Activated naive CD4-positive, alpha-beta T cell treated with anti-CD3 and anti-CD28 coated beads for 36 hours (primary cell): Measurements from ENCODE around the gene SAP30BP. TPM values are rescaled to one million over a fixed set of nuclear protein-coding genes. Genes with fewer than 3 reads are reported as not detected.

Source experiments
- CTCF ChIA-PET: fragments of 350-600 bp; sonication (Branson Sonifier 250); formaldehyde crosslinking; loops from one replicate; lab custom pipeline; 2021; ENCODE audit warnings: antibody characterized with exemption; lab: Charles Lee
- DNase-seq: peaks from one replicate; pipeline ENCODE4 v3.0.0-alpha.2; 2020
- H3K27ac Mint-ChIP-seq: one replicate; pipeline ENCODE4 v1.8.0; 2021; ENCODE audit warnings: mild to moderate bottlenecking, mixed read lengths
- H3K27me3 Mint-ChIP-seq: one replicate; pipeline ENCODE4 v1.8.0; 2021; ENCODE audit warnings: low read depth, mixed read lengths
- H3K36me3 Mint-ChIP-seq: one replicate; pipeline ENCODE4 v1.8.0; 2021; ENCODE audit warnings: low read depth, mixed read lengths
- H3K4me1 Mint-ChIP-seq: one replicate; pipeline ENCODE4 v1.8.0; 2021; ENCODE audit warnings: low read depth, mixed read lengths
- H3K4me3 Mint-ChIP-seq: one replicate; pipeline ENCODE4 v1.8.0; 2021; ENCODE audit warnings: mild to moderate bottlenecking, moderate library complexity, mixed read lengths
- H3K9me3 Mint-ChIP-seq: one replicate; pipeline ENCODE4 v1.8.0; 2021; ENCODE audit warnings: mixed read lengths
- intact Hi-C: fragments of 100-400 bp; cut with micrococcal nuclease; formaldehyde crosslinking; loops from one replicate; pipeline ENCODE4 v1.15.1; 2023
- total RNA-seq, 2 experiments: library from RNA; stranded (reverse); gene quantifications; one replicate each; pipeline ENCODE4 v1.2.3, GENCODE V29; 2021

Gene SAP30BP
- total RNA-seq, 2 experiments from 2014 or later, result 68.3 TPM

DNA sequence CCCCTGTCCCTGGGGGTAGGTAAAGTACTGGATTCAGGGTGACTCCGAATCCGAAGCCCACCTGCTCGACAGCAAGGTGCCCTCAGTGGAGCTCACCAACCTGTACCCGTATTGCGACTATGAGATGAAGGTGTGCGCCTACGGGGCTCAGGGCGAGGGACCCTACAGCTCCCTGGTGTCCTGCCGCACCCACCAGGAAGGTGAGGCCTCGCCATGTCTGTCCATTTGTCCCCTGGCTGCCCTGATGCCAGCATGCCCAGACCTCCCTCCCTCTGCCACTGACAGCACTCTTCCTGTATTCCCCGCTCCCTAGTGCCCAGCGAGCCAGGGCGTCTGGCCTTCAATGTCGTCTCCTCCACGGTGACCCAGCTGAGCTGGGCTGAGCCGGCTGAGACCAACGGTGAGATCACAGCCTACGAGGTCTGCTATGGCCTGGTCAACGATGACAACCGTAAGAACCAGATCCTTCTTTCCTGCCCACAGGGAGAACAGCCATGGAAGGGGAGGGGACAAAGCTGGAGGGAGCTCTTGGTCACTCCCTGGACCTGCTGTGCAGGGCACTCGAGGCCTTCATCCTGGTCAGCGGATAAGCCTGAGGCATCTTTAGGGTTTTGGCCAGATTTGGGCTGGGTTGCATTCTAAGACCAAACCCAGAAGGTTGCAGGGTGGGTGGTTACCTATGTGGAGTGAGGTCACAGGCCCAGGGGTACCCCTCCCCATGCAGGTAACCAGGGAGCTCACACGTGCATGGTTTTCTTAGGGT is 83.7 kb downstream of the SAP30BP start:
- Mint-ChIP-seq H3K4me1 (peaks cover 17% of the 10 kb centered on the region), H3K9me3 (no peaks in the 10 kb centered on the region), H3K27ac (no peak overlapping the region), H3K36me3 (no peaks in the 10 kb centered on the region), H3K27me3 (no peaks in the 10 kb centered on the region), H3K4me3 (no peak overlapping the region)
- intact Hi-C loops, result loop anchor here (1.0 to 10.0 kb wide), 5 partner anchors 150 to 325 kb away; partner anchors contain the start of genes CASKIN2, CDK3, MYO15B and TSEN54
- DNase-seq, result no peak
- CTCF ChIA-PET, result interaction anchor here (0.5 to 8.6 kb wide), 23 partner anchors 8 to 326 kb away, joined by 3 to 166 read pairs (median 4); partner anchors contain the start of genes GALK1, ITGB4 and SMIM5

DNA sequence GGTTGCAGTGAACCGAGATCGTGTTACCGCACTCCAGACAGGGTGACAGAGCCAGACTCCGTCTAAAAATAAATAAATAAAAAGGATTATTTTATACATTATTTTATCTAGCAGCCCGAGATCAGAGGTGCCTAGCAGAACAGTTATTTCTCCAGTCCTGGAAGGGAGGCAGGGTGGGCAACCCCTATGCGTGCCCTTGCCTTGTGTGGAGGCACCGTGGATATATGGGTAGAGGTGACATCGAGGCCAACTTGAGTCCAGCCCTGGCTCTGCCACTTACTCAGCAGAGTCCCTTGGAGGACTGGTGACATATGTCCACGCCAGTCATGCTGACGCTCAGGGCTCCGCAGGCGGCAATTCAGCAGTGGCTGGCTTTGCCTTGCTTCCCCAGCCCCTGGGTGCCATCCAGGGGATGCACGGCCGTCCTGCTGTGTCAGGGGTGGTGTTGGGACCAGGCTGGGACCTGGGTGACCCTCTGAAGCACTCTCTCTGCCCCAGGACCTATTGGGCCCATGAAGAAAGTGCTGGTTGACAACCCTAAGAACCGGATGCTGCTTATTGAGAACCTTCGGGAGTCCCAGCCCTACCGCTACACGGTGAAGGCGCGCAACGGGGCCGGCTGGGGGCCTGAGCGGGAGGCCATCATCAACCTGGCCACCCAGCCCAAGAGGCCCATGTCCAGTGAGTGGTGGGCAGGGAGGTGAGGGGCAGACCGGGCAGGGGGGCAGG is 84.7 kb downstream of the SAP30BP start:
- intact Hi-C loops, result loop anchor here (5.0 to 10.0 kb wide), 3 partner anchors 165 to 253 kb away; partner anchors contain the start of genes CASKIN2, CDK3, MYO15B and TSEN54
- Mint-ChIP-seq H3K9me3 (no peaks in the 10 kb centered on the region), H3K4me3 (no peak overlapping the region), H3K36me3 (no peaks in the 10 kb centered on the region), H3K27ac (no peak overlapping the region), H3K27me3 (no peaks in the 10 kb centered on the region), H3K4me1 (peaks cover 17% of the 10 kb centered on the region)
- CTCF ChIA-PET, result interaction anchor here (0.6 to 8.6 kb wide), 13 partner anchors 12 to 151 kb away, joined by 3 to 166 read pairs (median 13); partner anchors contain the start of genes GALK1 and SMIM5
- no peak for DNase-seq

DNA sequence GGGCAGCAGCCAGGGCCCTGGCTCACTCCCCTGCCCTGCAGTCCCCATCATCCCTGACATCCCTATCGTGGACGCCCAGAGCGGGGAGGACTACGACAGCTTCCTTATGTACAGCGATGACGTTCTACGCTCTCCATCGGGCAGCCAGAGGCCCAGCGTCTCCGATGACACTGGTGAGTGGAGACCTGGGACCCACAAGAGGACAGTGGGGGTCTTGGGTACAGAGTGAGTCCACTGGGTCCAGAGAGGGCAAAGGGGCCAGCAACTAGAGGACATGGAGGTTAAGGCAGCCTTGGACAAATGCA is 85.2 kb downstream of the SAP30BP start:
- H3K9me3 Mint-ChIP-seq, result no peaks in the 10 kb centered on the region
- DNase-seq, result no peak
- no peaks in the 10 kb centered on the region for H3K27me3 Mint-ChIP-seq
- H3K4me3 Mint-ChIP-seq, result no peak overlapping the region
- H3K36me3 Mint-ChIP-seq, result no peaks in the 10 kb centered on the region
- CTCF ChIA-PET, result interaction anchor here (1.3 to 8.6 kb wide), 10 partner anchors 12 to 122 kb away, joined by 4 to 127 read pairs (median 12); partner anchors contain the start of genes GALK1 and SMIM5
- peaks cover 17% of the 10 kb centered on the region for H3K4me1 Mint-ChIP-seq
- no peak overlapping the region for H3K27ac Mint-ChIP-seq
- intact Hi-C loops, result loop anchor here (5.0 to 10.0 kb wide), 3 partner anchors 165 to 252 kb away; partner anchors contain the start of genes CASKIN2, CDK3, MYO15B and TSEN54

DNA sequence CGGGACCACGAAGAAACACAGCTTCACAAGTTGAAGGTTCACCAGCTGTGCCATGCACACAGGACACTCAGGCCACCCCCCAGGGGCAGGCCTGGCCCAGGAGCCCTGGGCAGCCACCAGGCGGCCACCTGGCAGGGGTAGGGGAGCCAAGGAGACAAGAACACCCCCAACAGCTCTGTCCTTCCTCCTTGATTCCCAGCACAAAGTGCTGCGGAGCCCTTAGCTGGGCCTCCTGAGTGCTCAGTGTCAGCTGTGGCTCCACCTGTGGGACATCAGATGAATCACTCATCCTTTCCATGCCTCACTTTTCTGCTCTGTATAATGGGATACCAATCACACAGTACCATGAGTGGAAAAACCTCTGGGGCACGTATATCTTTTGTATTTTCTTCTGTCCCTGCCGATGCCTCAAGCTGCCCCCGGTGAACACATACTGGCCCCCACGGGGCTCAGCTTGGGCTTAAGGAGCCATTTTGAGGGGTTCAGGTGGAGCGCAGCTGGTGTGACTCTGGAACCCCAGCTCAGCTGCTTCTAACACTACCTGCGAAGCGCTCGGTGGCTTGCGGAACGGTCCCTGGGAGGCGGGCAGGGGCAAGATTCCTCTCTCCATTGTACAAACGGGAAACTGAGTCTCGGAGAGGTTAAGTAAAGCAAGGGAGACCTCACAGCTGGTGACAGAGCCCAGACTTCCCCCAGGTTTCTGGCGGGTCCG is 85.8 kb downstream of the SAP30BP start:
- DNase-seq, result no peak
- H3K4me3 Mint-ChIP-seq, result peak overlapping the region; percentile 36
- H3K4me1 Mint-ChIP-seq, result peaks cover 14% of the 10 kb centered on the region
- H3K27ac Mint-ChIP-seq, result no peak overlapping the region
- no peaks in the 10 kb centered on the region for H3K27me3 Mint-ChIP-seq
- H3K36me3 Mint-ChIP-seq, result no peaks in the 10 kb centered on the region
- intact Hi-C loops, result loop anchor here (5.0 to 10.0 kb wide), 3 partner anchors 166 to 252 kb away; partner anchors contain the start of genes CASKIN2, CDK3, MYO15B and TSEN54
- H3K9me3 Mint-ChIP-seq, result no peaks in the 10 kb centered on the region
- CTCF ChIA-PET, result interaction anchor here (0.7 to 8.6 kb wide), 39 partner anchors 11 to 324 kb away, joined by 3 to 127 read pairs (median 4); partner anchors contain the start of genes GALK1, RECQL5 and SMIM5

- CTCF ChIA-PET, result interaction anchor here (0.5 to 8.6 kb wide), 41 partner anchors 10 to 573 kb away, joined by 3 to 127 read pairs (median 4); partner anchors contain the start of genes GALK1, RECQL5 and SMIM5
- H3K36me3 Mint-ChIP-seq, result no peaks in the 10 kb centered on the region
- no peaks in the 10 kb centered on the region for H3K27me3 Mint-ChIP-seq
- H3K9me3 Mint-ChIP-seq, result no peaks in the 10 kb centered on the region
- H3K27ac Mint-ChIP-seq, result no peak overlapping the region
- intact Hi-C loops, result loop anchor here (5.0 to 10.0 kb wide), 3 partner anchors 166 to 251 kb away; partner anchors contain the start of genes CASKIN2, CDK3, MYO15B and TSEN54
- H3K4me1 Mint-ChIP-seq, result peaks cover 14% of the 10 kb centered on the region
- DNase-seq, result peak; percentile 67
- peak overlapping the region; percentile 36 for H3K4me3 Mint-ChIP-seq
Measured at GRCh38 chr17:75753514-75754377, 86.6 kb downstream of the SAP30BP start.

GRCh38 chr17:75754378-75755204 is 87.5 kb downstream of the SAP30BP start:
- CTCF ChIA-PET, result interaction anchor here (1.3 to 8.6 kb wide), 8 partner anchors 10 to 121 kb away, joined by 5 to 76 read pairs (median 11); partner anchors contain the start of genes GALK1 and SMIM5
- H3K9me3 Mint-ChIP-seq, result no peaks in the 10 kb centered on the region
- intact Hi-C loops, result loop anchor here (5.0 to 10.0 kb wide), 3 partner anchors 167 to 250 kb away; partner anchors contain the start of genes CASKIN2, CDK3, MYO15B and TSEN54
- H3K4me1 Mint-ChIP-seq, result peaks cover 13% of the 10 kb centered on the region
- no peak for DNase-seq
- peaks cover 1% of the 10 kb centered on the region for H3K36me3 Mint-ChIP-seq
- H3K27ac Mint-ChIP-seq, result peak overlapping the region; percentile 33
- peak overlapping the region; percentile 13 for H3K4me3 Mint-ChIP-seq
- H3K27me3 Mint-ChIP-seq, result no peaks in the 10 kb centered on the region

GRCh38 chr17:75755205-75755901 is 88.2 kb downstream of the SAP30BP start:
- CTCF ChIA-PET, result interaction anchor here (0.6 to 1.5 kb wide), 3 partner anchors 9 to 106 kb away, joined by 3 to 4 read pairs (median 3); no protein-coding TSS in a partner anchor
- H3K4me3 Mint-ChIP-seq, result no peak overlapping the region

GRCh38 chr17:75755990-75756389 is 88.9 kb downstream of the SAP30BP start:
- Mint-ChIP-seq H3K27ac (no peak overlapping the region), H3K4me3 (no peak overlapping the region), H3K4me1 (peaks cover 7% of the 10 kb centered on the region), H3K27me3 (no peaks in the 10 kb centered on the region), H3K9me3 (no peaks in the 10 kb centered on the region), H3K36me3 (peaks cover 1% of the 10 kb centered on the region)
- CTCF ChIA-PET, result interaction anchor here (0.8 to 1.5 kb wide), 3 partner anchors 8 to 106 kb away, joined by 3 to 4 read pairs (median 3); no protein-coding TSS in a partner anchor
- intact Hi-C loops, result loop anchor here (10.0 kb wide), 1 partner anchor 249 kb away; the partner anchor contains the start of gene CDK3
- DNase-seq, result no peak

More at GRCh38 chr17:75755205-75755901, 88.2 kb downstream of the SAP30BP start:
- Mint-ChIP-seq H3K27ac (no peak overlapping the region), H3K9me3 (no peaks in the 10 kb centered on the region), H3K27me3 (no peaks in the 10 kb centered on the region), H3K4me1 (peaks cover 7% of the 10 kb centered on the region), H3K36me3 (peaks cover 1% of the 10 kb centered on the region)
- DNase-seq, result no peak
- intact Hi-C loops, result loop anchor here (10.0 kb wide), 1 partner anchor 249 kb away; the partner anchor contains the start of gene CDK3

- Mint-ChIP-seq H3K4me3 (no peak overlapping the region), H3K27ac (no peak overlapping the region), H3K36me3 (peaks cover 1% of the 10 kb centered on the region), H3K9me3 (no peaks in the 10 kb centered on the region), H3K4me1 (peaks cover 7% of the 10 kb centered on the region), H3K27me3 (no peaks in the 10 kb centered on the region)
- CTCF ChIA-PET, result interaction anchor here (0.8 to 1.5 kb wide), 3 partner anchors 8 to 105 kb away, joined by 3 to 4 read pairs (median 3); no protein-coding TSS in a partner anchor
- intact Hi-C loops, result loop anchor here (10.0 kb wide), 1 partner anchor 248 kb away; the partner anchor contains the start of gene CDK3
- DNase-seq, result no peak
Measured at GRCh38 chr17:75756451-75757085, 89.4 kb downstream of the SAP30BP start.
